Caco-2 (cell line): Measurements from ENCODE around the gene KRTAP5-9. TPM values are rescaled to one million over a fixed set of nuclear protein-coding genes. Genes with fewer than 3 reads are reported as not detected.
"Not testable (repeated sequence)": the region's sequence is repeated elsewhere in the genome, so short reads cannot be mapped to it uniquely, and the experiment has no call there.

Experiments used
- BruUV-seq: library from RNA; stranded (reverse); fragments of 400-500 nt; replicated peaks from 2 replicates; lab custom pipeline; 2021; lab: Mats Ljungman, UMichigan
- CTCF ChIA-PET: fragments of 300-600 bp; sonication (Branson Sonifier 250); formaldehyde crosslinking; loops from one replicate; lab custom pipeline; 2022; ENCODE audit warnings: antibody characterized with exemption; lab: Charles Lee
- POLR2A ChIA-PET: fragments of 300-600 bp; sonication (Branson Sonifier 250); formaldehyde crosslinking; loops from one replicate; lab custom pipeline; 2022; ENCODE audit warnings: antibody characterized with exemption; lab: Charles Lee
- DNase-seq, 2 experiments: peaks; one replicate each; pipeline versions ENCODE4 v3.0.0 to v3.0.0-alpha.2; 2020 to 2022
- H3K27me3 ChIP-seq: replicated peaks from 2 replicates; pipeline ENCODE4 v1.6.0; 2011; ENCODE audit warnings: low read length; ENCODE audit not compliant: control insufficient read depth, insufficient read depth
- H3K36me3 ChIP-seq: 2 replicates; pipeline ENCODE4 v1.5.1; 2011; ENCODE audit warnings: low read length; ENCODE audit not compliant: control insufficient read depth, insufficient read depth
- H3K4me1 ChIP-seq: fragments of 250-450 bp; sonication (Bioruptor Pico); 2 replicates; pipeline ENCODE4 v1.5.1; 2020; ENCODE audit warnings: mild to moderate bottlenecking
- H3K4me3 ChIP-seq: 2 replicates; pipeline ENCODE4 v1.5.1; 2011; ENCODE audit warnings: low read depth, mild to moderate bottlenecking, control low read depth, low read length
- H3K9me3 ChIP-seq: fragments of 250-450 bp; sonication (Bioruptor Pico); 2 replicates; pipeline ENCODE4 v1.5.1; 2020; ENCODE audit warnings: mild to moderate bottlenecking, moderate library complexity
- H3K27ac Mint-ChIP-seq: one replicate; pipeline ENCODE4 v1.8.0; 2022; ENCODE audit warnings: mixed read lengths; ENCODE audit not compliant: unreplicated experiment
- H3K27me3 Mint-ChIP-seq: one replicate; pipeline ENCODE4 v1.8.0; 2022; ENCODE audit warnings: mixed read lengths; ENCODE audit not compliant: insufficient read depth, unreplicated experiment
- H3K36me3 Mint-ChIP-seq: one replicate; pipeline ENCODE4 v1.8.0; 2022; ENCODE audit warnings: mild to moderate bottlenecking, mixed read lengths; ENCODE audit not compliant: insufficient read depth, unreplicated experiment
- H3K4me1 Mint-ChIP-seq: one replicate; pipeline ENCODE4 v1.8.0; 2022; ENCODE audit warnings: low read depth, mixed read lengths; ENCODE audit not compliant: unreplicated experiment
- H3K4me3 Mint-ChIP-seq: one replicate; pipeline ENCODE4 v1.8.0; 2022; ENCODE audit warnings: mild to moderate bottlenecking, moderate library complexity, mixed read lengths; ENCODE audit not compliant: unreplicated experiment
- H3K9me3 Mint-ChIP-seq: one replicate; pipeline ENCODE4 v1.8.0; 2022; ENCODE audit warnings: mixed read lengths; ENCODE audit not compliant: unreplicated experiment
- CTCF ChIP-seq, 2 experiments: fragments of 200-600 bp in 1 of 2; IDR thresholded peaks; 1 replicate in 1 of 2; 2 replicates in 1 of 2; pipeline versions ENCODE4 v1.5.1 to v1.8.0; 2011 to 2022; ENCODE audit warnings: antibody characterized with exemption in 1 of 2, control low read depth in 1 of 2, inconsistent platforms in 1 of 2, low read depth in 1 of 2, low read length in 1 of 2, mild to moderate bottlenecking in 1 of 2, moderate library complexity in 1 of 2; ENCODE audit not compliant: insufficient read depth in 1 of 2, severe bottlenecking in 1 of 2, unreplicated experiment in 1 of 2
- intact Hi-C: fragments of 100-400 bp; cut with micrococcal nuclease; formaldehyde crosslinking; loops from one replicate; pipeline ENCODE4 v1.10.0; 2022; ENCODE audit not compliant: unreplicated experiment
- total RNA-seq: library from RNA; stranded (reverse); gene quantifications from 2 replicates; pipeline ENCODE4 v1.2.3, GENCODE V29; 2022

The KRTAP5-9 gene
- total RNA-seq, 1 experiment from 2014 or later: not detected

- Histone ChIP-seq H3K4me3 (no peak overlapping the region), H3K9me3 (no peaks in the 10 kb centered on the region), H3K36me3 (no peaks in the 10 kb centered on the region), H3K27me3 (no peaks in the 10 kb centered on the region), H3K4me1 (peaks cover 7% of the 10 kb centered on the region)
- Mint-ChIP-seq H3K4me1 (peaks cover 21% of the 10 kb centered on the region), H3K9me3 (peaks cover 10% of the 10 kb centered on the region), H3K4me3 (no peak overlapping the region), H3K36me3 (no peaks in the 10 kb centered on the region), H3K27ac (no peak overlapping the region), H3K27me3 (no peaks in the 10 kb centered on the region)
- intact Hi-C loops: no loop called here
- ChIA-PET POLR2A (no interaction called here), CTCF (no interaction called here)
- no peak for DNase-seq
- TF ChIP-seq CTCF (IDR thresholded peaks at IDR 0.05; ENCODE audit: insufficient read depth in 1 of 2, low read depth in 1 of 2, low read length in 1 of 2, severe bottlenecking in 1 of 2, unreplicated experiment in 1 of 2): no peak
- no TSS peak for BruUV-seq
These were observed 9.6 kb upstream of the KRTAP5-9 start for GRCh38 chr11:71538666-71538990.

- no peak overlapping the region for H3K4me3 ChIP-seq
- TF ChIP-seq CTCF (IDR thresholded peaks at IDR 0.05; ENCODE audit: insufficient read depth in 1 of 2, low read depth in 1 of 2, low read length in 1 of 2, severe bottlenecking in 1 of 2, unreplicated experiment in 1 of 2): no peak
- H3K4me3 Mint-ChIP-seq: no peak overlapping the region
- H3K36me3 ChIP-seq: no peaks in the 10 kb centered on the region
- no peaks in the 10 kb centered on the region for H3K27me3 Mint-ChIP-seq
- peaks cover 22% of the 10 kb centered on the region for H3K4me1 Mint-ChIP-seq
- H3K27ac Mint-ChIP-seq: no peak overlapping the region
- ChIA-PET CTCF (no interaction called here), POLR2A (no interaction called here)
- no peaks in the 10 kb centered on the region for H3K36me3 Mint-ChIP-seq
- DNase-seq: no peak
- intact Hi-C loops: no loop called here
- H3K27me3 ChIP-seq: no peaks in the 10 kb centered on the region
- H3K9me3 ChIP-seq: no peaks in the 10 kb centered on the region
- peaks cover 10% of the 10 kb centered on the region for H3K9me3 Mint-ChIP-seq
- H3K4me1 ChIP-seq: peaks cover 10% of the 10 kb centered on the region
- no TSS peak for BruUV-seq
These were observed 9.2 kb upstream of the KRTAP5-9 start for GRCh38 chr11:71539017-71539416.

- H3K4me3 ChIP-seq, H3K27ac Mint-ChIP-seq, intact Hi-C loops, H3K27me3 Mint-ChIP-seq, H3K36me3 ChIP-seq, H3K27me3 ChIP-seq, H3K9me3 ChIP-seq, CTCF ChIA-PET, POLR2A ChIA-PET, H3K4me3 Mint-ChIP-seq, H3K36me3 Mint-ChIP-seq, BruUV-seq, DNase-seq: not testable (repeated sequence)
- peaks cover 16% of the 10 kb centered on the region for H3K4me1 Mint-ChIP-seq
- peaks cover 13% of the 10 kb centered on the region for H3K4me1 ChIP-seq
- H3K9me3 Mint-ChIP-seq: peaks cover 10% of the 10 kb centered on the region
These were observed 8.2 kb upstream of the KRTAP5-9 start for GRCh38 chr11:71539971-71540370.

- Mint-ChIP-seq H3K9me3 (peaks cover 17% of the 10 kb centered on the region), H3K4me1 (peaks cover 15% of the 10 kb centered on the region)
- DNase-seq, H3K36me3 Mint-ChIP-seq, H3K4me3 ChIP-seq, H3K9me3 ChIP-seq, H3K36me3 ChIP-seq, H3K27me3 ChIP-seq, H3K4me3 Mint-ChIP-seq, POLR2A ChIA-PET, intact Hi-C loops, H3K27ac Mint-ChIP-seq, BruUV-seq, CTCF ChIA-PET, H3K27me3 Mint-ChIP-seq: not testable (repeated sequence)
- peaks cover 18% of the 10 kb centered on the region for H3K4me1 ChIP-seq
These were observed 7.5 kb upstream of the KRTAP5-9 start for GRCh38 chr11:71540521-71541304.
